B cell (primary cell): ENCODE measurements around the gene RPL23. TPM values are rescaled to one million over a fixed set of nuclear protein-coding genes. Genes with fewer than 3 reads are reported as not detected.

Experiments
- ATAC-seq: fragments of 200-7000 bp; cut with Tn5 transposase; one replicate; pipeline ENCODE4 v1.10.0; 2021; ENCODE audit warnings: low read depth, mild to moderate bottlenecking, moderate number of reproducible peaks, moderate library complexity
- CTCF ChIA-PET: fragments of 350-600 bp; sonication (Branson Sonifier 250); formaldehyde crosslinking; loops from one replicate; lab custom pipeline; 2021; ENCODE audit warnings: antibody characterized with exemption, inconsistent platforms; lab: Charles Lee
- POLR2A ChIA-PET: fragments of 350-600 bp; sonication (Branson Sonifier 250); formaldehyde crosslinking; loops from one replicate; lab custom pipeline; 2021; ENCODE audit warnings: antibody characterized with exemption; lab: Charles Lee
- DNase-seq: peaks from one replicate; pipeline ENCODE4 v3.0.0; 2013
- H2AFZ ChIP-seq: 2 replicates; pipeline ENCODE4 v1.6.1; 2012; ENCODE audit warnings: mild to moderate bottlenecking, low read depth, low read length; ENCODE audit not compliant: insufficient read depth, poor library complexity, severe bottlenecking
- H3K27ac ChIP-seq, 2 donors: 1 replicate in 1 of 2; 2 replicates in 1 of 2; pipeline ENCODE4 v1.5.1; 2012 to 2013; ENCODE audit warnings: low read length in 2 of 2, mild to moderate bottlenecking in 2 of 2, moderate library complexity in 1 of 2
- H3K27me3 ChIP-seq, 4 experiments: fragments of 200-600 bp in 1 of 4; sonication (generic) in 1 of 4; replicated peaks in 1 of 4; 1 replicate in 2 of 4; 2 replicates in 2 of 4; pipeline versions ENCODE4 v1.6.1 to v1.7.0; 2013 to 2016; ENCODE audit warnings: low read length in 3 of 4, mild to moderate bottlenecking in 2 of 4, mixed read lengths in 1 of 4, moderate library complexity in 1 of 4; ENCODE audit not compliant: insufficient read depth in 4 of 4, control insufficient read depth in 3 of 4; ENCODE audit errors: control extremely low read depth in 1 of 4
- H3K36me3 ChIP-seq, 2 experiments: replicated peaks in 1 of 2; 1 replicate in 1 of 2; 2 replicates in 1 of 2; pipeline versions ENCODE4 v1.6.1 to v1.7.1; 2013; ENCODE audit warnings: low read length in 1 of 2; ENCODE audit not compliant: insufficient read depth in 2 of 2, control insufficient read depth in 1 of 2; ENCODE audit errors: control extremely low read depth in 1 of 2, extremely low read depth in 1 of 2
- H3K4me1 ChIP-seq, 2 donors: fragments of 200-600 bp in 1 of 2; sonication (generic) in 1 of 2; 1 replicate in 1 of 2; 2 replicates in 1 of 2; pipeline versions ENCODE4 v1.5.1 to v1.6.1; 2013 to 2017; ENCODE audit warnings: low read length in 2 of 2; ENCODE audit not compliant: control insufficient read depth in 2 of 2, insufficient read depth in 2 of 2
- H3K4me2 ChIP-seq: replicated peaks from 2 replicates; pipeline ENCODE3; 2012; ENCODE audit warnings: mild to moderate bottlenecking, low read depth, low read length; ENCODE audit not compliant: poor library complexity, severe bottlenecking
- H3K4me3 ChIP-seq, 5 experiments: fragments of 200-600 bp in 1 of 5; sonication (generic) in 1 of 5; 1 replicate in 3 of 5; 2 replicates in 2 of 5; pipeline versions ENCODE4 v1.5.1 to v1.7.0; 2011 to 2016; ENCODE audit warnings: low read length in 4 of 5, mild to moderate bottlenecking in 4 of 5, low read depth in 2 of 5, control low read depth in 1 of 5, moderate library complexity in 1 of 5; ENCODE audit not compliant: insufficient read depth in 1 of 5; ENCODE audit errors: control extremely low read depth in 1 of 5, extremely low read depth in 1 of 5
- H3K79me2 ChIP-seq: fragments of 200-600 bp; sonication (generic); one replicate; pipeline ENCODE4 v1.6.0; 2016; ENCODE audit warnings: low read length; ENCODE audit not compliant: control insufficient read depth, insufficient read depth
- H3K9ac ChIP-seq: fragments of 200-600 bp; sonication (generic); 2 replicates; pipeline ENCODE4 v1.6.1; 2017; ENCODE audit warnings: mild to moderate bottlenecking, low read length, moderate library complexity
- H3K9me3 ChIP-seq, 3 donors: one replicate each; pipeline versions ENCODE4 v1.6.1 to v1.7.1; 2013; ENCODE audit warnings: low read length in 2 of 3; ENCODE audit not compliant: control insufficient read depth in 2 of 3, insufficient read depth in 1 of 3; ENCODE audit errors: control extremely low read depth in 1 of 3
- H4K20me1 ChIP-seq: 2 replicates; pipeline ENCODE4 v1.6.0; 2012; ENCODE audit warnings: mild to moderate bottlenecking, low read length; ENCODE audit not compliant: insufficient read depth, control insufficient read depth, poor library complexity, severe bottlenecking
- H3K27ac Mint-ChIP-seq: one replicate; pipeline ENCODE4 v1.8.0; 2021; ENCODE audit warnings: mixed read lengths
- H3K27me3 Mint-ChIP-seq: one replicate; pipeline ENCODE4 v1.8.0; 2021; ENCODE audit warnings: mixed read lengths
- H3K4me1 Mint-ChIP-seq: one replicate; pipeline ENCODE4 v1.8.0; 2021; ENCODE audit warnings: mixed read lengths
- H3K4me3 Mint-ChIP-seq: one replicate; pipeline ENCODE4 v1.8.0; 2021; ENCODE audit warnings: mixed read lengths
- H3K9me3 Mint-ChIP-seq: one replicate; pipeline ENCODE4 v1.8.0; 2022; ENCODE audit warnings: mixed read lengths; ENCODE audit not compliant: insufficient read depth
- CTCF ChIP-seq: fragments of 200-600 bp; IDR thresholded peaks from one replicate; pipeline ENCODE4 v1.8.0; 2022; ENCODE audit warnings: antibody characterized with exemption, mild to moderate bottlenecking
- EZH2 ChIP-seq: IDR thresholded peaks from 2 replicates; pipeline ENCODE4 v1.6.1; 2012; ENCODE audit warnings: borderline replicate concordance, low read depth, mild to moderate bottlenecking, moderate library complexity, low read length; ENCODE audit not compliant: insufficient read depth, poor library complexity, severe bottlenecking
- WGBS: methylation state at CpG from one replicate; pipeline ENCODE4 v1.1.5; 2013; ENCODE audit warnings: missing lambda C conversion rate; ENCODE audit not compliant: insufficient coverage; 5-methylcytosine and 5-hydroxymethylcytosine counted together
- intact Hi-C: fragments of 100-400 bp; cut with micrococcal nuclease; formaldehyde crosslinking; loops from one replicate; pipeline ENCODE4 v1.10.0; 2022
- polyA plus RNA-seq: library from polyadenylated mRNA; depleted of rRNA; stranded (reverse); fragments of >200 nt; gene quantifications from 2 replicates; pipeline ENCODE4 v1.2.3, GENCODE V29; 2012
- total RNA-seq, 2 donors: library from RNA; stranded (reverse); fragments of 120-200 nt in 1 of 2; gene quantifications; 1 replicate in 1 of 2; 2 replicates in 1 of 2; pipeline versions ENCODE4 v1.2.3 to v1.2.4, GENCODE V29; 2013 to 2022

The RPL23 gene
- total and polyA plus RNA-seq, 2 donors (not counting 1 experiment from before 2014, with no cell fraction given), result 1,753 to 2,282 TPM

GRCh38 chr17:38852771-38853291 lies 690 bp downstream of the RPL23 start:
- no peak for DNase-seq
- Histone ChIP-seq H3K9ac (peak overlapping the region; percentile 78), H2AFZ (peak overlapping the region; percentile 75), H3K4me1 (peaks cover 23 to 27% of the 10 kb centered on the region in 2 donors), H3K27me3 (no peaks in the 10 kb centered on the region), H3K79me2 (peaks cover 20% of the 10 kb centered on the region), H3K9me3 (no peaks in the 10 kb centered on the region), H3K4me3 (peak overlapping the region; percentile 70 to 99 (median 73)), H3K36me3 (peaks cover 18 to 46% of the 10 kb centered on the region in 2 experiments), H3K27ac (peak overlapping the region; percentile 92), H4K20me1 (peaks cover 22% of the 10 kb centered on the region), H3K4me2 (peak overlapping the region; percentile 78)
- Mint-ChIP-seq H3K27me3 (no peaks in the 10 kb centered on the region), H3K4me3 (peak overlapping the region; percentile 98), H3K4me1 (peaks cover 41% of the 10 kb centered on the region), H3K9me3 (no peaks in the 10 kb centered on the region), H3K27ac (peak overlapping the region; percentile 100)
- ATAC-seq, result peak; percentile 5
- TF ChIP-seq CTCF, result no peak
- TF ChIP-seq EZH2, result no peak
- ChIA-PET POLR2A (interaction anchor here (0.9 to 2.6 kb wide), 3 partner anchors 17 to 347 kb away, joined by 5 to 91 read pairs (median 11); partner anchors contain the start of genes CWC25, LASP1 and RPL19), CTCF (interaction anchor here (1.8 to 3.1 kb wide), 2 partner anchors 11 to 17 kb away, joined by 12 to 50 read pairs; partner anchors contain the start of gene LASP1)
- intact Hi-C loops, result loop anchor here (1.0 to 5.0 kb wide), 5 partner anchors 16 to 299 kb away; partner anchors contain the start of genes CWC25, PIP4K2B, PLXDC1 and PSMB3
- 0% methylated on average over 13 of the region's 19 CpGs for WGBS

GRCh38 chr17:38851434-38851833 lies 2.1 kb downstream of the RPL23 start:
- no peaks in the 10 kb centered on the region for H3K9me3 ChIP-seq
- DNase-seq (no peak), ATAC-seq (no peak)
- no peaks in the 10 kb centered on the region for H3K9me3 Mint-ChIP-seq
- peaks cover 41% of the 10 kb centered on the region for H3K4me1 Mint-ChIP-seq
- peaks cover 20 to 58% of the 10 kb centered on the region in 2 experiments for H3K36me3 ChIP-seq
- WGBS, result 67% methylated on average over 1 of the region's 2 CpGs
- H3K4me2 ChIP-seq, result peak overlapping the region; percentile 78
- peak overlapping the region; percentile 78 for H3K9ac ChIP-seq
- peak overlapping the region; percentile 98 for H3K4me3 Mint-ChIP-seq
- H3K27me3 ChIP-seq, result no peaks in the 10 kb centered on the region
- no peaks in the 10 kb centered on the region for H3K27me3 Mint-ChIP-seq
- intact Hi-C loops, result loop anchor here (5.0 kb wide), 1 partner anchor 301 kb away; the partner anchor contains the start of gene PLXDC1
- H3K27ac Mint-ChIP-seq, result peak overlapping the region; percentile 74
- no peak overlapping the region for H2AFZ ChIP-seq
- peaks cover 23 to 27% of the 10 kb centered on the region in 2 donors for H3K4me1 ChIP-seq
- H3K4me3 ChIP-seq, result peak overlapping the region in 2 of 5 experiments; percentile 2 to 8
- H3K27ac ChIP-seq, result peak overlapping the region in 1 of 2 donors; percentile 92
- no peak for TF ChIP-seq CTCF
- no peak for TF ChIP-seq EZH2
- peaks cover 16% of the 10 kb centered on the region for H3K79me2 ChIP-seq
- peaks cover 25% of the 10 kb centered on the region for H4K20me1 ChIP-seq
- ChIA-PET POLR2A (interaction anchor here (1.7 kb wide), 1 partner anchor 18 kb away, joined by 7 read pairs; the partner anchor contains the start of gene LASP1), CTCF (interaction anchor here (0.9 kb wide), 1 partner anchor 9 kb away, joined by 4 read pairs; no protein-coding TSS in a partner anchor)
